ENCODE results near the gene KBTBD8.

KBTBD8 gene

DNA sequence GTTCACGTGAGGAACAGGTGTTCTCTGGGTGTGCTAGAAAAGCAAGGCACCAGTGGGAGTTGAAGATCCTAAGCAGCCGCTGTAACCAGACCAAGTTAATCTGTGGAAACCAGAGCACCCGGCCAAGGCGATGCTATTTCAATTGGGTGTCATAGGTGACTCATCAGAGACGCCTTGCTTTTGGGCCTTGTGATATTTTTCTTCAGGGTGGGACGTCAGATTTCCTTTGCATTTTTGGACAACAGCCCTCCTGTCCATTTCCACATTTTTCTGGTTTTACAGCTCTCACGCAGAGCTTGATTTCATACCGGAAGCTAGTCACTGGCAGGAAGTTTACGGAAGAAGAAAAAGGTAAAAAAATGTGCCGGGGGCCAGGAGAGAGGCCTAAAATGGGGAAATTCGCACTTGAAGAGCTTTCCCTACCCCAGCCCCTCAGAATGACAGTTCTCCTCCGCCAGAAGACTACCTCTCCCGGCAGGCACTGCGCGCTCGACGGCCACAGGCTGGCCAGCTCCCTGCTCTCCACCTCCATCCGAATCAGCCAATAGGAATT, 471 bp upstream of the KBTBD8 start:
- no peak for DNase-seq (ENCODE audit: low read depth, low spot score)

DNA sequence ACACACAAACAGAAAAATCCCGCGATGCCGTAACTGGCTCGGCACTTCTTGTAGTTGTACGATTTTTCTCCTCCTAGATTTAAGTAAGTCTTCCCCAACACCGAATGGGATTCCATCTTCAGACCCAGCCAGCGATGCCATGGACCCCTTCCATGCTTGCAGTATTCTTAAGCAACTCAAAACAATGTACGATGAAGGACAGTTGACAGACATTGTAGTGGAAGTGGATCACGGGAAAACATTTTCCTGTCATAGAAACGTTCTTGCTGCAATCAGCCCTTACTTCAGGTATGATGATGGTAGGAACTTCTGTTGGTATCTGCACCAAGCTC, 763 bp downstream of the KBTBD8 start:
- DNase-seq (ENCODE audit: low read depth, low spot score) = no peak

DNA sequence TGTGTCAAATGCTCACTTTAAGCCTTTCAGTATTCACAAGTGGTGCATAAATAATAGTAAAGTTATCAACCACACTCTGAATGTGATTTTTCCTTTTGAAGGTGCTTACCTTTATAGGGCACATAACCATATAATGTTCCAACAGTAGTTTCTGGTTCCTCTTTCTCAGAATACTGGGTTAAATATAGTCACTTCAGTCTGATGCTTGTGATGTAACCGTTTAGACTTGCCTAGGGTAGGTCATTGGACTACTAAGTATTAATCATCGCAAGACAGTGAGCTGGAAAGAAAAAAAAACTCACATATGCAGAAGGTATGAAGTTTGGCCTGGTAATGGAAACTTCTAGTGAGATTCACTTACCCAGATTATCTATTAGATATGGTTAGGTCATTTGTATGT, 1.9 kb downstream of the KBTBD8 start:
- no peak for DNase-seq (ENCODE audit: low read depth, low spot score)

DNA sequence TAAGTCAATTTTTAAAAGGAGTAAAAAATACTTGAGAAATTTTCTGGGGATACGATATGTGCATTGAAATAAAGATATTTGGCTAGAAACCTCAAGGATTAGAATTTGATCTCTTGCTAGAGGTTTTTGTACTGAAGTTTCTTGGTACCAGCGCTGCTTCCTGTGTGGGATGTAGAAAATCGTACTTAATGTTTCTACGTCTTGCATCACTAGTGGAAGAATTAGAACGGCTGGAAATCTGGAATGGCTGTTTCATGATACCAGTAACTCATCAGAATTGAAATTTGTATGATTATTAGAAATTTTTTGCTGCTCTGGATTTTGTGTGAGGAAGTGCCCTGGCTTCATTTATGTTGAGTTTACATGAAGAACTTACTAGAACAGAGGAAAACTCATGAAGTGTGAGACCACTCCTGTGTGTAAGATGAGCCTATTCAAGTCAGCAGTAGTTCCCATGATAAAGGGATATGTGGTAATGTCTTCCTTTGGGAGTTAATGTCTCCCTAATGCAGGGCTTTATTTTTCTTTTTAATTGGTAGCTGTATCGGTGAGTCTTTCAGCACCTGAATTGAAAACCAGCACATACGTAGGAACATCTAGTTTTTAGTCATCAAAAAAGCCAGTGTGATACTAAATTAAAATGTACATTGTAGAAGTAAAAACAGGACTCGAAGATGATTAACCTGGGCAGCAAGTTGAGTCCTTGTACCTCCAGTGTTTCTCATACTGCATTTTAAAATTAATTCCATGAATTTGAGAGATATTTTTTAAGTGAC, 3.2 kb downstream of the KBTBD8 start:
- DNase-seq (ENCODE audit: low read depth, low spot score) = no peak

DNA sequence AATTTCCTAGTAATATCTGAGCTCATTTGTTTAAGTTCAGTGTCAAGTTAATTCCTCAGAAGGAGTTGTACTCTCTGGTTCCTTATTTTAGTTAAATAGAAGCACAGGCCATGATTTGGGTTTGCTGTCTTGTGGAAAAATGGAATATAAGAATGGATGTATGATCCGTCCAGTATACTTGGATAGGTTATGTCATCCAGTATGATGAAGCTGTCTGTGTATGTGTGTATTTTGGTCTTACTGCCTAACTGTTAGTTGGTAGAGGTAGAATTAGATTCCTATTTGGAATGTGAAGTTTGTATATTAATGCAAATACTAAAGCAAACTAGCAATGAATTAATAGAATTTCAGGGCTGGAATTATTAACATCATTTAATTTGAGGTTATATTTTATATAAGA, 7.9 kb downstream of the KBTBD8 start:
- DNase-seq (ENCODE audit: low read depth, low spot score) = no peak

DNA sequence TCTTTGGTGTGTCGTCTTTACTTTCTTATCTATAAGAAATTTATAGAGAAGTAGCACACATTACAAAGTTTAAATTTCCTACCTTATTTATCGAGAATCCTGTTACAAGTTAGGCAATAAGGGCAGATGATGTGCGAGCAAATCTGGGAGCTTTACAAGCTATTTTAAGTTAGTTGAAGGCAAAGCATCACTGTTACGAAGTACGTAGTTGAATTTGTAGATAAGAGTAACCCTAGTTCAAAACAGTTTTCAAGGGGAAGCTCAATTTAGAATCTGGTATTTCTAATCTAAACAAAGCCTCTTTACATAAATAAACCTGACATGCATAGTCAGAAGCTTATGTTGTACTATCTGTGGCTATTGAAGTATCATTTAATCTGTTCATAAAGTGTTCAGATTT, 8.4 kb downstream of the KBTBD8 start:
- DNase-seq (ENCODE audit: low read depth, low spot score) = no peak

DNA sequence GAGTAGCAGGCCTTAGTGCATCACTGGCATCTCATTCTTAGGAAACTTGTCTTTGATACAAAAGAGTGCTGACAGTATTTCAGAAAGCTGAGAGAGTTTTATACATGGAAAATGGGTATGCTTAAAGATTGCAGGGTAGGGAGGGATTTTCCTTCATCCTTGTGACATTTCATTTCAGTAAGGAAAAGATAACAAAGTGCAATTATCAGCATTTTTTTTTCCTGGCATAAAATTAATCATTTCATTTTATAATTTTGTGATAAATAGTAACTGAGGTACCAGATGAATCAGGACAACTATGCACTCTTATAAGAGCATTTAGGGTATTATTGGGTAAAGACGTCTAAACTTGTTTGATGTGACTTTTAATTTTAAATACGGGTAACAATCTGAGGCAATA, 10.3 kb downstream of the KBTBD8 start:
- DNase-seq (ENCODE audit: low read depth, low spot score) = no peak

DNA sequence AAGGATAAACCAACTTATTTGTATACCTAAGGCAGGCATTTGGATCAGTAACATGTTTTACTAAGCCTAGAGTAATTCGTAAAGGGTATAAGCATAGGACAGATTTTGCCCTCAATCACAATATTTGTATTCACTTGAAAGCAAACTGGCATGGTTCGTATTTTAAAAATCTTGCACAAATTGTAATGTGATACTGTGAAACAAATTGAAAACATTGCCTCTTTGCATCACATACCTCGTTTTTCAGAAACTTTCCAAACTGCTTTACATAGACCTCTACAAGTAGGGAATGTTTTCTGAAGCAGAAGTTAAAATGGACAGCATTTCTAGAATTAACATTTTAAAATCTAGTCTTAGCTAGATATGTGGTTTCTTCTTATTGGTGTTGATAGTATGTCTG, 11.6 kb downstream of the KBTBD8 start:
- DNase-seq (ENCODE audit: low read depth, low spot score) = no peak

DNA sequence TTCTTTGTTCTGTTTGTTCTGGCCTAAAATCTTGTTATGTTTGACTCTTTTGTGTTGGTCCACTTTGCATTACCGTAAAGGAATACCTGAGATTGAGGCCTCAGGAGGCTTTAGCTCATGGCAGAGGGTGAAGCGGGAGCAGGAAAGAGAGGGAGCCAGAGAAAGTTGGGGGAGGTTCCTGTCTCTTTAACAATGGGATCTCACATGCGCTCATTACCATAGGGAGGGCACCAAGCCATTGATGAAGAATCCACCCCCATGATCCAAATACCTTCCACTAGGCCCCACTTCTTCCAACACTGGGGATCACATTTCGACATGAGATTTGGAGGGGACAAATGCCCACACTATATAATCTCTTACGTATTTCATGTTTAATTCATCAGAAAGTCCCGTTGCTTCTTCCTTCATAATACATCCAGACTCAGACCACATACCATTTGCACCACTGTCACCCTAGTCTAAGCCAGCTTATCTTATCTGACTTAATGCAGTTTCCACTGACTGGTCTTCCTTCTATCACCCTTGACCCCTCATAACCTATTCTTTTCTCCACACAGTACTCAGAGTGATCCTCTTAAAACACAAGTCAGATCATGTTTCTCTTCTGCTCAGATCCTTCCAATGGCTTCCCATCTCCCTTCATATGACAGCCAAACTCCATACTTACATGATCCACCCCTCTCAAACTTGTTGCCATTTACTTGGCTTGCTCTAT, 13.5 kb downstream of the KBTBD8 start:
- no peak for DNase-seq (ENCODE audit: low read depth, low spot score)

DNA sequence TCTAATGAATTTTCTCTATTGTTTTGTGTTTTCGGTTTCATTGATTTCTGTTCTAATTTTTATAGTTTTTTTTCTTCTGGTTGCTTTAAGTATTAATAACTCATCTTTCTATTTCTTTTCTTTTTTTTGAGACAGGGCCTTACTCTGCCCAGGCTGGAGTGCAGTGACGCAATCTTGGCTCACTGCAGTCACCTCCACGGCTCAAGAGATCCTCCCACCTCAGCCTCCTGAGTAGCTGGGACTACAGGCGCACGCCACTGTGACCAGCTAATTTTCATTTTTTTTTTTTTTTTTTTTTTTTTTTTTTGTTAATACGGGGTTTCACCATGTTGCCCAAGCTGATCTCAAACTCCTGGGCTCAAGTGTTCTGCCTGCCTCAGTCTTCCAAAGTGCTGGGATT, 14.5 kb downstream of the KBTBD8 start:
- DNase-seq (ENCODE audit: low read depth, low spot score) = no peak

DNA sequence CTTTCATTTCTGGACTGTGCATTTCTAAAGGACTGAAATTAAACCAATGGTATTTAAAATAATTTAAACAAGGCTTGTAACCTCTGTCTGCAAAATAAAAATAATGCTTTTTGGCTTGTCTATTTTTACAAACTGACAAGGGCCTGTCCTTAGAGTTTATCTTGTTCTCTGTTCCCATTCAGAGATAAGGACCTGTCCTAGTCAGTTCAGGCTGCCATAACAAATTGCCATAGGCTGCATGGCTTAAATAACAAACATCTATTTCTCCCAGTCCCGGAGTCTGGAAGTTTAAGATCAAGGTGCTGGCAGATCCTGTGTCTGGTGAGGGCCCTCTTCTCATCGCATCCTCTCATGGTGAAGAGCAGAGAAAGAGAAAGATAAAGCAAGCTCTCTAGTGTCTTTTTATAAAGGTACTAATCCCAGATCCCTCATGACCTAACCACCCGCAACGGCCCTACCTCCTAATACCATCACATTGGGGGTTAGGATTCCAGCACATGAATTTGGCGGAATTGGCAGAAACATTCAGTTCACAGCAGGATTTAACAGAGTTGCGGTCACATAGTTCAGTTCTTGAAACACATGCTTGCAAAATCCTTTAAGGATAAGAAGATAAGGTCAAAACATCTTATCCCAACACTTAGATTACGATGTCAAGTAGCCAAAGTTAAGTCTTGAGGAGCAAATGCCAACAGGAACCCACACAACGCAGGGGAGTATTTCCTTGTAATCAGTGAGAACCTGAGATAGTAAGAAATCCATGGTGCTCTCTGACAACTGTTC, 17.8 kb downstream of the KBTBD8 start:
- no peak for DNase-seq (ENCODE audit: low read depth, low spot score)

DNA sequence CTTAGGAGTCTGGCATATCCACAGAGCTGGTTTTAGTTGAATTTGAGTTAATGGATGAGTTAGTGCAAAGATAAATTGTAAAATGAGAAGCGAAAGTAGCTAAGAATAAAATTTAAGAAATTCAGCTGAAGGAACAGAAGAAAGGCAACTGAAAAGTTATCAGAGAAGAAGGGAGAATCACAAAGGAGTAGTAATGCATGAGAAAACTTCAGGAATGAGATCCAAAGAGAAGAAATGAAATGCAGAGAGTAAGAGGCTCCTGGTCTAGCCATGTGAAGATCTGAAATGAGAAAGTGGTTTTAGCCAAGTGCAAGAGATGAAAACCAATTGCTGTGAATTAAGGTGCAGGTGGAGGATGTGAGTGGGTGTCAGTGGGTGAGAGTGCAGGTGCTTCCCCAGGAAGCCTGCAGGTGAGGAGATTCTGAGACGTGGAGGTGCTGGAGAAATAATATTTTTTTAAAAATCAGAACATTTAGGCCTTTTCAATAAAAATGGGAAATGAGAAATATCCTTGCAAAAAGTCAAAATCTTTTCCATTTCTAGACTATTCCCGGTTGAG, 18.5 kb downstream of the KBTBD8 start:
- DNase-seq (ENCODE audit: low read depth, low spot score) = no peak

DNA sequence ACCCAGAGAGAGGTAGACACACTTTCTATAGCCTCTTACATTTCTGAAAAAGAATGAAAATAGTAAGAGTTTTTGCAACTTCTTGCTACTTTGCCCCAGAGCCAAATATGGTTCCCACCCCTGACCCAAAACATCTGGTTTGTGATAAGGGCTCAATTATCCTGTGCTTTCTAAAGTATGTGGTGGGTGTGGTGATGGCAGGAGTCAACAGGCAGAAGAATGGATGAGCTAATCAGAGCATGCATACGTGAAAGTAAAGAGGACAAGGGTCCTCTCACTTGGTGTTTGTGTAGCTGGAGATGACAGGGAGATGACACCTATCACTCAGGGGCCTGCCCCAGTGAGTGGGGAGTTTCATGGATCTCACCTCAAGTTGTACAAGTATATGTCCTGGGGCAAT, 19.1 kb downstream of the KBTBD8 start:
- no peak for DNase-seq (ENCODE audit: low read depth, low spot score)

DNA sequence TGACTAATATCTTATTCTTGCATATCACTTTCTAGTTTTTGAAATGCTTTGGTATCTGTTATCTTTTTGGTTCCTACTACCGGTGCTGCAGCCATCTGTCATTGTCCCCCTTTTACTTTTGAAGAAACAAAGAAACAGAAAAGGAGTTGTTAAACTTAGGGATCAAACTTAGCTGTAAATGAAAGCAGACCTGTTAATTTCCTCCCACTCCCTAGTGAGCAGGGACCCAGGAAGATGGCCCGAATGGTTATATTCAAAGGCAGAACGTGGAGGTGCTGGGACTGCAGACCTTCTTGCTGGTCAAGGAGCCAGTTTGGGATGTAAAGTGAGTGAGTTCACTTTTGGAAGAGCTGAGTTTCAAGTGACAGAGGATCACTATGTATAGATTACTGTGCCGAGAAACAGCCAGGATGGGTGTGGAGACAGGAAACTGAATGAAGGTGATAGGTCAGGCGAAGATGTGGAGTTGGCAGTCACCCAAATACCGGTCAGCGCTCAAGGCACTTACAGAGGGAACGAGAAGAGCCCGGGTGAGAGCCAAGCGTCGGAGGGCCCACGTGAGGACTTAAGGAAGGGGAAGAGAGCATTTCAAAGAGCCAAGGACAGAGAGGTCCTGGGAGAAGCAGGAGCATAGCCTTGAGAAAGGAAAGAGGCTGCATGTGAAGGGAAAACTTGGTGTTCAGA, 20.1 kb downstream of the KBTBD8 start:
- DNase-seq (ENCODE audit: low read depth, low spot score) = no peak

DNA sequence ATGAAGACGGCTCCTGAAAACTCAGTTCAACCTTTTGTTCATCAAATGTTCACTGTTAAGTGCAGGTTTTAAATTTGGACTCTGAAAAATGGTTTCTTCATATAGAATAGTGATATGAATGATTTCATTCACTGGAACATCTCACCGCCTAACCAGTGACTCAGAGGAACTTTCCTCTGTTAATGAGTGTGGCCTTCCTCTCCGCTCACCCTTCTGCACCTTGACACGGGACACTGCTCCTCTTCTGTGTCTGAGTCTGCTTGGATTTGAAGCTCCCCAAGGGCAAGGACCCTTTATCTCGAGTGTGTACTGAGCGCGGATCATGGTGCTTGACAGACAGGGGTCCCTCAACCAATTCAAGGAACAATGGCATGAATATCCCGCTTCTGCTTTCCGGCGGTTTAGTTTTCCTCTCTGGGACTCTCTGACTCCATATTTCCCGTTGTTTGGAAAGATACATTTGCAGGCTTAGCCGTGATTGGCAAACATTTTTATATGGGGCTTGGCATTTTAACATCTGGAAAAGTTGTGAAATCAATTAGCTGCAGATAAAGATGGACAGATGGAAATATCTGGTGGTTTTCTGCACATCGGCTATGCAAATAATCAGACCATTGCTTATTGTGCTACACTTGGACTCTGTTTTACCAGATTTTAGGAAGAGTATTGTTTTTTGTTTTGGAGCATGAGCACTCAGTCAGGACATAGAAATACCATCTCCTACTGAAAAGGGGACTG, 20.9 kb downstream of the KBTBD8 start:
- DNase-seq (ENCODE audit: low read depth, low spot score) = no peak

DNA sequence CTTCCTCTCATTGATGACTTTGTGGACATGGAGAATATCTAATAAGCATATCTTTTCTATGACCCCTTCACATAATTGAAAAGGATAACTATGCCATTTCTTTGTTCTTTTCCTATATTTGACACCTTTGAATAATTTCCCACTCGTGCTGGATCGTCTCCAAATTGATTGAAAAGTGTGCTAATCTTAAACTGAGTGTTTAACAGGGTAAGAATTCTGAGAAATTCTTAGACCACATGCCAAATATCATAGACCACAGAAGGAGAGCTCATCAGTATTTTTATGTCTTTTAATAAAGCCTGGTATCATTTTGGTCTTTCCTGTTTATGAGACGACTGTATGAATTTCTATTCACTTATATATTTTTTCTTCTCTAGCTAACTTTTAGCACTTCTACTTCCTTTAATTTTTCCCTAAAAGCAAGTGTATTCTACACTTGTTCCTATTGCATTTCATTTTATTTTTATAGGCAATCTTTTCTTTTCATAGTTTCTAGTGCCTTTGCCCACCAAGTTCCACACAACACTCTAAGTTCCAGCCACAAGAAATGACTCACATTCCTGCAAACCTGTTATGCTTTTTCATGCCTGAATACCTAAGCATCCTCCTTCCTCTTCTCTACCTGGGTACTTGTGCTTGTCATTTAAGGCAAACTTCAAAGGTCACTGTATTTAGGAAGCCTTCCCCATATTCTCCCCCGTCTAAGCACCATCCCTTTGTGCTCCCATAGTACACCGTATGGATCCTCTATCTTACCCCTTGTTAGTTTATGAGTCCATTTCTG, 30.1 kb downstream of the KBTBD8 start:
- no peak for DNase-seq (ENCODE audit: low read depth, low spot score)

DNA sequence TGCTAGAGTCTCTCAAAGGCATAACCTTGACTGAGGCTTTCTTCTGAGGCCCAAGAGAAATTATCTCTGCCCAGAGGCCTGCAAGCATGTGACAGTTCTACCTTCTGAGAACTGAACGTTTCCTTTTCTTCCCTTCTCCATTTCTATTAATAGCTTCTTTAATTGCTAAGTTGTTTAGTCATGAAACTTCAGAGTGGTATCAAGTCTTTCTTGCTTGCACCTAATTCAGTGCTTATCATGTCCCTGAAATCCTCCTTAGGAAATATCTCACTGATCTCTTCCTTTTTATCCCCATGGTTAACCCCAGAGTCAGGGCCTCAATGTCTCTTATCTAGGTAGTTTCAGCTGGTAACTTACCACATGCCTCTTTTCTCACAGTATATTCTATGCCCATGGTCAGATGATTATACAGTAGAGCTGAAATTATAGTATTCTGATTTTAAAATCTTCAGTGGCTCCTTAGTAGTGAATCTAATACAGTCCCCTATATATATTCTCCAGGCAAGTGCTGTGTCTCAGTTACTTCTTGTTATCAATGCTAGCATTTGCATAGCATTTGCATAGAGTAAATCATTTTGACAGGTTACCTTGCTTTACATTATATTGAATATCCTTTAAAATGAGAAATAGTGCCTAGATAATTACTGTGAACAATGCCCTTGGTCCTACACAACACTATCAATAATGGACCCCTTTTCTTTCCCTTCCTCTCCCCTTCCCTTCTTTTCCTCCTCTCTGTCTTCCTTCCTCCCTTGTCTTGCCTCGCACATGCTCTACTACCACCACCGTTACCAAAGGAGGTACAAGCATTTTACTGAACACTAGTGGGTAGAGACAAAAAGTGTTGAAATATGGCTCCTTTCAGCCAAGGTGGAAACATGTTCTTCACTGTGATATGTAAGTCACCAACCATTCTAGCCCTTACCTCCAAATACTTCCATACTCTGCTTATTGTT, 33.0 kb downstream of the KBTBD8 start:
- no peak for DNase-seq (ENCODE audit: low read depth, low spot score)

DNA sequence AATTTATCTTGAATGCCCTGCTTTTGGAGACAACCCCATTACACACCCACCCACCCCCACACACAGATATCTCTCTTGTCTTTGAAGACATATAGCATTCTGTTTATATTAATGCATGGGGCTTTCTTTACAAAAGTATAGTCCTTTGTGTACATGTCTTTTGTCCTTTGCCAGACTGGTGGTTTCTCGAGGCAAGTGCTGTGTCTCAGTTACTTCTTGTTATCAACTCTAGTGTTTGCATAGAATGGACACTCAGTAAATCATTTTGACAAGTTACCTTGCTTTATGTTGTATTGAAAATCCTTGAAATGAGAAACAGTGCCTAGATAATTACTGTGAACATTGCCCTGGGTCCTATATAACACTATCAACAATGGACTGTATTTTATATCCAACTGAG, 33.9 kb downstream of the KBTBD8 start:
- no peak for DNase-seq (ENCODE audit: low read depth, low spot score)

DNA sequence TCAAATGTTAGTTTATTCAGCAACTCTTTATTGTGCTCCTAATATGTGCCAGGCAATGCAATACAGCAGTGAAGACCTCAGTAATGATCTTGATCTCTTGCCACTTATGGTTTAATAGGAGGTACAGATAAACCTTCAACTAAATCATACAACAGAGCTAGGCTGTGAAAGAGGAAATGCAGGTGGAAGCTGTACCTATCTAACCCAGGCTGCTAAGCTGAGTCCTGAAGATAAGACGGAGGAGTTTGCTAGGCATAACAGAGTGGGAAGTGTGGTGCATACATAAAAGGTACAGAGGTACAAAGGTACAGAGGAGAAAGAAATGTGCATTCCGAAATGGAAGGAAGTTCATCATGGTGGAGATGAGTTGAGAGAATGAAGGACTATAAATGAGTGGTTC, 35.0 kb downstream of the KBTBD8 start:
- no peak for DNase-seq (ENCODE audit: low read depth, low spot score)
